ENCODE results near the gene TEX2.

TEX2 gene

GRCh38 chr17:64157669-64158180 lies 105.3 kb downstream of the TEX2 start:
- DNase-seq = no peak

GRCh38 chr17:64156670-64157069 lies 106.4 kb downstream of the TEX2 start:
- no peak for DNase-seq

- no peak for DNase-seq
Observed at GRCh38 chr17:64155751-64156544, 107.1 kb downstream of the TEX2 start.

- no peak for DNase-seq
Observed at GRCh38 chr17:64155129-64155528, 107.9 kb downstream of the TEX2 start.

- DNase-seq = no peak
Observed at GRCh38 chr17:64154717-64155116, 108.3 kb downstream of the TEX2 start.

- no peak for DNase-seq
Observed at GRCh38 chr17:64154313-64154695, 108.8 kb downstream of the TEX2 start.

- DNase-seq = no peak
Observed at GRCh38 chr17:64153565-64154312, 109.3 kb downstream of the TEX2 start.

- no peak for DNase-seq
Observed at GRCh38 chr17:64152428-64153125, 110.5 kb downstream of the TEX2 start.

GRCh38 chr17:64151016-64151368 lies 112.1 kb downstream of the TEX2 start:
- DNase-seq = no peak

- DNase-seq = peak; percentile 26
Observed at GRCh38 chr17:64150237-64151015, 112.6 kb downstream of the TEX2 start.

- no peak for DNase-seq
Observed at GRCh38 chr17:64149196-64149595, 113.9 kb downstream of the TEX2 start.

GRCh38 chr17:64148699-64149098 lies 114.4 kb downstream of the TEX2 start:
- no peak for DNase-seq

GRCh38 chr17:64148017-64148631 lies 114.9 kb downstream of the TEX2 start:
- DNase-seq = no peak

GRCh38 chr17:64147110-64148016 lies 115.7 kb downstream of the TEX2 start:
- DNase-seq = peak; percentile 34

- DNase-seq = peak; percentile 60
Observed at GRCh38 chr17:64146418-64147109, 116.5 kb downstream of the TEX2 start.

GRCh38 chr17:64145751-64146417 lies 117.2 kb downstream of the TEX2 start:
- DNase-seq = peak; percentile 100

- no peak for DNase-seq
Observed at GRCh38 chr17:64145375-64145750, 117.7 kb downstream of the TEX2 start.

GRCh38 chr17:64139542-64139941 lies 123.5 kb downstream of the TEX2 start:
- no peak for DNase-seq

- DNase-seq = no peak
Observed at GRCh38 chr17:64138441-64138840, 124.6 kb downstream of the TEX2 start.

GRCh38 chr17:64135000-64135399 lies 128.1 kb downstream of the TEX2 start:
- DNase-seq = no peak
